ENCODE data around the gene CALCOCO1.

- TF ChIP-seq CTCF (IDR thresholded peaks at IDR 0.05) (no peak), POLR2AphosphoS5 (IDR thresholded peaks at IDR 0.05; ENCODE audit: low read depth, low read length) (no peak), REST (IDR thresholded peaks at IDR 0.05; ENCODE audit: insufficient read depth in 1 of 2, low read depth in 2 of 2, low read length in 1 of 2) (no peak), TCF7L2 (IDR thresholded peaks at IDR 0.05; ENCODE audit: low read depth, low read length) (no peak)
Observed at GRCh38 chr12:53765891-53766290, 38.6 kb upstream of the CALCOCO1 start.
